CD4-positive, alpha-beta T cell treated with Interleukin-6 at 100 ng/mL for 8 hours (primary cell): Measurements from ENCODE around the gene SLC6A3.
"Not testable (repeated sequence)": the region's sequence is repeated elsewhere in the genome, so short reads cannot be mapped to it uniquely, and the experiment has no call there.

Experiments
- DNase-seq: peaks from one replicate; pipeline ENCODE4 v3.0.0-alpha.2; 2020; ENCODE audit warnings: mixed read lengths, low spot score

Gene SLC6A3

DNA sequence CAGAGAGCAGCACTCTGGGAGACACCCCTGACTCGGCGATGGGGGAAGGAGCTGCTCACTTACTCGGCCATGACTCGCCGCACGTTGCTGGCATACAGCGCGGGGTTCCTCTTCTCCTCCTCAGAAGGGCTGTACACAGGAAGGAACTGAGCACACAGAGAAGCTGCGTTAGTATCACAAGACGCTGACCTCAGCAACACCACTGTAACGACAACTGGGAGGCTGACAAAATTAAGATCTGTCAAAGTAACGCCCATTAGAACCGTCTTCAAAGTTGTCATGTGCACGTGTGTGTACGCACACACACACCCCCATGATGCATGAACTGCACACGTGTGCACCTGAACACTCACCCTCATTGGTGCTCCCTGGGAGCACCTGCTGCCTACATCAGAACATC, 32.1 kb upstream of the SLC6A3 start:
- DNase-seq = no peak

DNA sequence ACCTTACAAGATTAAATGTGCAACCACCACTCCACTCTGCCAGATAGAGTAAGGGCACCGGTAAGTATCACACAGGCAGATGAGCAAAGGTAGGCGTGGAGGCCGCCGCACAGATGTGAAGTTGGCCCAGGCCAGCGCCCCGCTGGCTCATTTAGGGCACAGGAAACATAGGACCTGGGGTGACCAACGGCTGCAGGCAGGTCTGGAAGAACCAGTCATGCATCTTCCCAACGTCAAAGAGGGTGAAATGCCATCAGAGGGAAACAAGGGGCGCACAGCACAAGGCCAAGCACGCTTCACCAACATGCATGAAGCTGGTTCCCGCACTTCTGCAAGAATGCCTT, 31.7 kb upstream of the SLC6A3 start:
- DNase-seq = no peak

DNA sequence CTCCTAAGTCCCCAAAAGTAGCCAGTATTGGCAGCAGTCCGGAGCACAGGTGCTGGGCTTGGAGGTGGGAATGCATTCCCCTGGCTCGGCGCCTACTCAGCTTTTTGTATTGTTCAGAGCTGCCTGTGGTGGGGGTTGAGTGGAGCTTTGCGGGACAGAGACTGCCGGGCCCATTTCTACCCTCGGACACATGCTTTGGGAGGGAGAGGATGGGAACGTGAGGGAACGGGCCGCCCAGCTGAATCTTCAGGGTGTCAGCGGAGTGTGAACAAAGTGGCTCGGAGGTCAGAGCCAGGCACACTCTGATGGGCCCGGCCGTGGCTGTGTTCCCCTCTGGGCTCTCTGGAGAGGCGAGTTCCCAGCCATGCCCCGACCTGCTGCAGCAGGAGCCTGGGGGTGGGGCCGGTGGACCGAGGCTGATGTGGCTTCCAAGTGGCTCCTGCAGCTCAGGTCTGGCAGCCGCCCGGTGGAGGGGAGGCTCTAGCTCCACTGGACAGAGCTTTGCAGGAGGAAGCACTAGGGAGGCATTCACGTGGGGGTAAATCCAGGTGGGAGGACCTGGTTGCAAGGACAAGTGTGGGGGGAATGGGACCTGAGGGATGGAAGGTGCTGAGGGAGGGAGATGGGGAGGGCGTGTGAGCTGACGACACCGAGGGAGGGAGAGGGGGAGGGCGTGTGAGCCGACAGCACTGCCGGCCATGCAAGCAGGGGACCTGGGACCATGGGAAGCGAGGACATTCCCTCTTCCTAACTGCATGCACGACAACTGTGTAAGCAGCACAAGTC, 31.1 kb upstream of the SLC6A3 start:
- DNase-seq = no peak

DNA sequence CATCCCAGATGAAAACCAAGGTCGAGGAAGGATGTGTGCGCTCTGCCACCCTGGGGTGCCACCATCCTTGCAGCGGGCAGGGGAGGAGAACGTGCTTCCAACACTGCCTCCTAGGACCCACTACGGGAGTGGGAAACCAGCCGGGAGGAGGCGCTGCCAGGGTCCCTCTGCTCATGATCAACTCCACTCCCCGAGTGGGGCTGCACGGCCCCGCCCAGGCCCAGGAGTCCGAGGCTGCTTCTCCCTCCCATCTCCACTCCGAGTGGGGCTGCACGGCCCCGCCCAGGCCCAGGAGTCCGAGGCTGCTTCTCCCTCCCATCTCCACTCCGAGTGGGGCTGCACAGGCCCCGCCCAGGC, 30.3 kb upstream of the SLC6A3 start:
- DNase-seq = not testable (repeated sequence)

DNA sequence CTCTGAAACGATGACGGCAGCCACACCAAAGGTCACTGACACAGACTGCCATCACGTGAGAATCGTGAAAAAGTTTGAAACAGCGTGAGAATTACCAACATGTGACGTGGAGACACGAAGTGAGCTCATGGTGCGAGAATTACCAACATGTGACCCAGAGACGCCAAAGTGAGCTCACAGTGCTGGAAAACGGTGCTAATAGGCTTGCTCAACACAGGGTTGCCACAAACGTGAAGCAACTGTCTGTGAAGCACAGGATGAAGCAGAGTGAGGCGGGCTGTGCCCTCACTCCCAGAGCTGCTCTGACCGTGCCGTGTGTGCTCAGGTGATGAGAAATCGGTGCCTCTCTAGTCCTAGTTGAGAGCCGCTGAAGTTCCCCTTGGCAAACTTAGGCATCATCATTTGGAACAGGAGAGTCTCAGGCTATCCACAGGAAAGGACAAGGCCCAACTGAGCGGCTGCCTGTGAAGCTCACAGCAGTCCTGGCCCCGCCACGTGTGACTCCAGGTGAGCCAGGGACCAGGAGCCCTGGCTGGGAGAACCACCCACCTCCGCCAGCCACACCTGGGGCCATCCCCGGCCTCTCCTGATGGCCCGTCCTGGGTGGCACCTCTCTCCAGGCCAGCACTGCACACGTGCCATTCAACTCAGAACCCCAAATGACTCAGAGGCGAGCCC, 29.8 kb upstream of the SLC6A3 start:
- DNase-seq = no peak

- DNase-seq = no peak
Observed at GRCh38 chr5:1474183-1474839, 29.1 kb upstream of the SLC6A3 start.

- no peak for DNase-seq
Observed at GRCh38 chr5:1473746-1474145, 28.5 kb upstream of the SLC6A3 start.

- DNase-seq = no peak
Observed at GRCh38 chr5:1472964-1473628, 27.9 kb upstream of the SLC6A3 start.

DNA sequence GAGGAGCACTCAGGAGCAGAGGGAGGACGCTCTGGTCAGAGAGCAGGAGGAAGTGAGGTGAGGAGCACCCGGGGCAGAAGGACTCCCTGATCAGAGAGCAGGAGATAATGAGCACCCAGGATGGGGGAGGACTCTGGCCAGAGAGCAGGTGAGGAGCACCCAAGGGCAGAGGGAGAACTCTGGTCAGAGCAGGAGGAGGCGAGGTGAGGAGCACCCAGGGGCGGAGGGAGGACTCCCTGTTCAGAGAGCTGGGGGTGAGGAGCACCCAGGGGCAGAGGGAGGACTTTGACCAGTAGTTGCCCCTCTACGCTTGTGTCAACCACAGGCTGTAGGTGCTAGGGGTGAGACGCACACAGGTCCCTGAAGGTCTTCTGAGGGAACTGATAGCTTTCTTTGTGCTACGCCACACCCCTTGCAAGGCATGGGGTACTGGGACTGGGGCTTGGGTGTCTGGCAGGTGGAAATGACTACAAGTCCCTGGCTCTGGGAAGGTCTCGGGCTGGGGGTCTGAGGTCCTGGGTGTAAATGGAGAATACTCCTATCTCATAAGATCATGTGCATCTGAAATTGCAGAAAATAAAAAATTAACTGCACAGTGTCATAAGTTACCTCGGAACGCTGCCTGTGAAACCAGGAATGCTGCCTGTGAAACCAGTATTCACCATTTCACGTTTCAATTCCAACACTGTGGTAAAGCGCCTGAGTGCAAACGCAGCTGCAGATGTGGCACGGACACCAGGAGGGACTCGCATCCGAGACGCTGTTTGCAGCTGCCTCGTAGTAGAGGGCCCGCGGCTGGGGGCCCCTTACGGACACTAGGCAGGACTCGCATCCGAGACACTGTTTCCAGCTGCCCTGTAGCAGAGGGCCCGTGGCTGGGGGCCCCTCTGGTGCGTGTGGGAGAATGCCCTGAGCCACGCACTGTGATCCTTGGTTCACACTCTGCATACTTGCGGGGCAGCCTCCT, 27.0 kb upstream of the SLC6A3 start:
- no peak for DNase-seq

DNA sequence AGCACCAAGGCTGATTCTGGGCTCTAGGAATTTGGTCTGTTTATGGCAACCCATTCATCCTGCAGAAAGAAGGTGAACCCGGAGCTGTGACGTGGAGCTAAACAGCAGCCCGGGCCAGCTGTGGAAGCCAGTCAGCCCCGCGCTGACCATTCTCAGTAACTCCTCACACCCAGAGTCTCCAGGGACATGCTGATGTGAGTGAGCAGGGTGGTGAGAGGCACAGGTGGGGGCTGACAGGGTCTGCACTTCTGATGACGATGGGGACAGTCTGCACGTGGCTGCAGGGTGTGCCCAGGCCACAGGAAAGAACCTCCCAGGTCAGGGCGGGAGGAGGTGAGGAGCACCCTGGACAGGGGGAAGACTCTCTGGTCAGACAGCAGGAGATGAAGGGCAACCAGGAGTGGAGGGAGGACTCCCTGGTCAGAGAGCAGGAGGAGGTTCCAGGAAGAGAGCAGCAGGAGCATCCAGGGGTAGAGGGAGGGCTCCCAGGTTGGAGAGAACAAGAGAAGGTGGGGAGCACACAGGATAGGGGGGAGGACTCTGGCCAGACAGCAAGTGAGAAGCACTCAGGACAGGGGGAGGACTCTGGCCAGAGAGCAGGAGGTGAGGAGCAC, 26.1 kb upstream of the SLC6A3 start:
- no peak for DNase-seq

GRCh38 chr5:1470762-1471211, 25.5 kb upstream of the SLC6A3 start:
- no peak for DNase-seq

DNA sequence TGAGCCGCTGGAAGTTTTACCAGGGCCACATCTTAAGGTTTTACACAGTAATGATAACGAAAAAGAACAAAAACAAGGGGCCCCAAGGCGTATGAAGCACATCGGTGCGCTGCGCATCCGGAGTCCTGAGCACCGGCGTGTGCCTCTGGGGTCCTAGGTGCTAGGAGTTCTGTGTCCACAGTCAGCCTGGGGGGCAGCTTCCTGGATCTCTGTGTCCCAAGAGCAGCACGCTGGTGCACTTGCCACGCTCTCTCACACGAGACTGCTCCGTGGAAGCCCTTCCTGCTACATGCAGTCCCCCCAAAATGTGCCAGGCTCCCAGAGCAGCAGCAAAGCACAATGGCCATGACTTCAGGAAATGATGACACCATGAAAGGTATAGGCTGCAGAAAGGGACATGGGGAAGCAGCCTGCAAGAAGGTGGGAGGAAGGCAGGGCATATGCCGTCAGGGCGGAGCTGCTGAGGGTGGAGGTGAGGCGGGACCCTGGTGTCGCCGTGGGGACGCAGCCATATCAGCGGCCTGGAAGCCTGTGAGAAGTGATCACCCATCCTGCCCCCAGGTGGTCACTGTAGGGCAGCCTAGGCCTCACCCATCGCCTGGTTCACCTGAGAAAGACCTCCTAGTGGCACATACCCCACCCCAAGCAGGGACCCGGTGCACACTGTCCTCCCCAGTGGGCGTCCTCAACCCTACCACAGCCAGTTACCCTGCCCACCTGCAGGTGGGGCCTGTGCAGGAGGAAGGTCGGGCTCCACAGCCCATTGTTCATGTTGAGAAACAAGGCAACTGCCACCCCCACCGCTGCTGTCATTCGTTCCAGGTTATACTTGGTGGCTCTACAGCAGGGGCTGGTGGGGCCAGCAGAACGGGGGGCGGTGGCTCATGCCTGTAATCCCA, 23.6 kb upstream of the SLC6A3 start:
- no peak for DNase-seq

DNA sequence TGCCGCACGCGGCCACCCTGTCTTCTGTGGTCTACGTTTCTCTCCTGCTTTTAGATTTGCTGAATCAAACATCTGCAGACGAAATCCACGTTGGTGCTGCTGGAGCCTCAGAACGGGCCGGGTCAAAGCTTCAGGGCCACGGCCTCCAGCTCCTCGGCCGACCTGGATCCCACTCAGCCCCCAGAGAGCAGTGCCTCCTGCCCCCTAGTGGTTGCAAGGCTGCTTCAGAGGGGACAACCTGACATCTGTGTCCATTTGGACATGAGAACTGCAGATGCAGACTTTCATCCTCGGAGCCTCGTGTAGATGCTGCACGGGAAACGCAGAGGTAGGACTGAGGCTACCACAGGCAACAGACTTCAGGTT, 23.0 kb upstream of the SLC6A3 start:
- DNase-seq = peak; percentile 9

- no peak for DNase-seq
Observed at GRCh38 chr5:1467341-1468246, 22.4 kb upstream of the SLC6A3 start.

DNA sequence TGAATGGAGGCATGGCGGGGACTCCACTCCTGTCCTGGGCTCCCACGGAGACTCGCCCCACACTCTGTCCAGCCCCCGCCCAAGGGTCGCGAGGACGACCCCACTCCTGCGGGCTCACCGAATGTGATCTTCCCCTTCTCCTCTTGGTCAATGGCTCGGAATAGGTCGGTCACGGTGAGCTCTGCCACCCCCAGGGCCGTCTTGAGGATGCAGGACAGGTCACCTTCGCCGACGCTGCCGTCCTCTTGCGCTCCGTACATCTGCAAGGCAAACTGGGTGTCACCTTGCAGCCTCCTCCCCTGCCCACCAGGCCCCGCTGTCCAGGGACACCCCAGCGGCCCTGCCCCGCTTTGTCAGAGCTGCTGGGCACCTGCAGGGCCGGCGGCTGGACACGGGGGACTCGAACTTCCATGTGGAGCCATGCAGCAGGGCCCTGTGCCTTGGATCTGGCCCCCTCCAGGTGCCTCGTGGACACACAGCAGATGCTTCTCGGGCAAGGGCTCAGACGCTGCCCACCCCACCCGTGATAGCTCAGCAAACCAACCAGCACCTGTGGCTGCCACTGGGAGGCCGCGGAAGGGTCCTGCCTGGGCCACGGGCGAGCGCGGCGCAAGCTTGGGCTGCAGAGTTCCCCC, 21.5 kb upstream of the SLC6A3 start:
- DNase-seq = no peak

DNA sequence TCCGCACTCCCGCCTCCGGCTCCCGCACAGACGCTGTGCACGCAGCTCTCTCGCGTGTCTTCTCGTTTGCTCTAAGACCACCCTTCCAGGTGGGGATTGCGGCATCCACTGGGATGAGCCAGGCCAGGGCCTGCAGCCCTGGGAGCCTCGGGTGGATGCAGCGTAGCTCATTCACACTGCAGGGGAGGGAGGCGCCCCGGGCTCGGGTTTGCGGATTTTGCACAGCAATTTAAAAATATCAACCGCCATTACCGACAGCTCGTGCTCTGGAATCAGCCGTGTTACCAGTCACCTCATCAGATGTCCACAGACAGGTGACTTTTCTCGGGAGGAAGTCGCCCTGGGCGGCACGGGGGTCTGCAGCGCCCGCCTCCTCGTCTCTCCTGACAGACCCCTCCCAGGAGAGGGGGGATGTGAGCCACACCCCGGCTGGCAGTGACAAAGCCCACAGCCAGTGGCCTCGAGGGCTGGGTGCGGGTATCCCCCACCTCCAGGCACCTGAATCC, 20.8 kb upstream of the SLC6A3 start:
- no peak for DNase-seq

DNA sequence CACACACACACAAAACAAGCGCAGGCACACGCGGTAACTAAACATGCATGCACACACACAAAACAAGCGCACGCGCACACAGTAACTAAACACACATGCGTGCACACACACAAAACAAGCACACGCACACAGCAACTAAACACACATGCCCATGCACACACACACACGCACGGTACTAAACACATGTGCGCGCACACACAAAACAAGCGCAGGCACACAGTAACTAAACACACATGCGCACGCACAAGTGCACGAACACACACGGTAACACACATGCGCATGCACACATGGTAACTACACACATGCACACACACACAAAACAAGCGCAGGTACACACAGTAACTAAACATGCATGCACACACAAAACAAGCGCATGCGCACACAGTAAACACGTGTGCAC, 19.9 kb upstream of the SLC6A3 start:
- no peak for DNase-seq

DNA sequence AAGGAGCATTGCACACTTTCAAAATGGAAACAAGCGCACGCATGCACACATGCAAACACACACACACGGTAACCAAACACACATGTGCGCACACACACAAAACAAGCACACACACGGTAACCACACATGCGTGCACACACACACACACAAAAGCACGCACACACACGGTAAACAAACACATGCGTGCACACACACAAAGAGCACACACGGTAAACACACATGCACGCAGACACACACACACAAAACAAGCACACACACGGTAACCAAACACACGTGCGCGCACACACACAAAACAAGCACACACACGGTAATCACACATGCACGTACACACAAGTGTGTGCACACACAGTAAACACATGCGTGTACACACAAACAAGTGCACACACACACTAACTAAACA, 19.3 kb upstream of the SLC6A3 start:
- DNase-seq = no peak

- no peak for DNase-seq
Observed at GRCh38 chr5:1464096-1464446, 18.8 kb upstream of the SLC6A3 start.
